Measurements from ENCODE around the gene PCNT.
"Not testable (repeated sequence)": the region's sequence is repeated elsewhere in the genome, so short reads cannot be mapped to it uniquely, and the experiment has no call there.

The PCNT gene

GRCh38 chr21:46431448-46431847 lies 107.5 kb downstream of the PCNT start:
- DNase-seq = no peak

DNA sequence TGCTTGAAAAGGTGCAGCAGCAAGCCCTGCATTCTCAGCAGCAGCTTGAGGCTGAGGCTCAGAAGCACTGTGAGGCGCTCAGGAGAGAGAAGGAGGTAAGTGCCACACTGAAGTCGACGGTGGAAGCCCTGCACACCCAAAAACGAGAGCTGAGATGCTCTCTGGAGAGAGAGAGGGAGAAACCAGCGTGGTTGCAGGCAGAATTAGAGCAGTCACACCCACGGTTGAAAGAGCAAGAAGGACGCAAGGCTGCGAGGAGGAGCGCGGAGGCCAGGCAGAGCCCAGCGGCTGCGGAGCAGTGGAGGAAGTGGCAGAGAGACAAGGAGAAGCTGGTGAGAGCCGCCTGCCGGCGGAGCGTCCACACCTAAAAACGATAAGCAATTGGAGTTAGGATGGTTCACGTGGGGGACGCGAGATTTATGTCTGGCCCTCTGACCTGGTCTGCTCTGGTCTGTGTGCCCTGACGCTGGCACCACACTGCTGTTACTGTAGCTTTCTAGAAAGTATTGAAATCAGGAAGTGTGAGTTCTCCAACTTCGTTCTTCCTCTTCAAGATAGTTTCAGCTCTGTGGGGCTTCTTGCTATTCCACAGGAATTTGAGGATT lies 108.0 kb downstream of the PCNT start:
- DNase-seq = no peak

DNA sequence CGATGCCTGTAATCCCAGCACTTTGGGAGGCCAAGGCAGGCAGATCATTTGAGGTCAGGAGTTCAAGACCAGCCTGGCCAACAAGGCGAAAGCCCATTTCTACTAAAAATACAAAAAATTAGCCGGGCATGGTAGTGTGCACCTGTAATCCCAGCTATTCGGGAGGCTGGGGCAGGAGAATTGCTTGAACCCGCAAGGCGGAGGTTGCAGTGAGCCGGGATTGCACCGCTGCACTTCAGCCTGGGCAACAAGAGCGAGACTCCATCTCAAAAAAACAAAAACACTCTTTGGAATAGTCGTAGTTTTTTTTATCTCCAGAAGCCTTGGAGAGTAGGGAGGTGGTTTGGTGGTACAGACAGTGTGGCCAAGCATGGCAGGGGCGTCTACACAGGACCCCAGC lies 109.2 kb downstream of the PCNT start:
- DNase-seq = not testable (repeated sequence)

DNA sequence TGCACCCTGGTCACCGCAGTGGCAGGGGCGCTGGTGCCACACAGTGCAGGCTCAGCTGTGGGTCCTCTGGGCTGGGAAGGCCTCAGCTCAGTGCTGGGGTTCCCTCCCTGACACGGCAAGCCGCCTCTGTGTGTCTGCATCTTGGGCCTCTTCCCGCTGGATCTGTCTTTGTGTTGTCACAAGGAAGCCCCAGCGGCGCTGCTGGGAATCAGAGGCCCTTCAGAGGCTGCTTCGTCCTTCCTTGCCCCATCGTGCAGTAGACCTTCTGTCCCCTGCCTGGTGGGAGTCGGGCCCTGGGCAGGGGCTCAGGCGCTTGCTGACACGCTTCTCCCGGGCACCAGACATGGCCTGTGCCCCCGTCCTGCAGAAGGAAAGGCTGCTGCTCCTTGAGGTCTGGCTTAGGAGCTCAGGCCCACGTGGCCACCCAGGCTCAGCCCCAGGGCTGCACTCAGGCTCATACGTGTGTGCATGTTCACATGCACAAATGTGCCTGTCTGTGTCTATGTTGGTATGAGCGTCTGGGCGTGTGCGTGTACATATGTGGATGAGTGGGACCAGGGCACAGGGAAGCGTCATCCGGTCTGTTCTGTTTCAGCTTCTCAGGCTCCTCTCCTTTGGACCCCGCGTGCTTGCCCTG lies 110.5 kb downstream of the PCNT start:
- DNase-seq = no peak

- no peak for DNase-seq
These were observed 111.9 kb downstream of the PCNT start for GRCh38 chr21:46435786-46436227.

DNA sequence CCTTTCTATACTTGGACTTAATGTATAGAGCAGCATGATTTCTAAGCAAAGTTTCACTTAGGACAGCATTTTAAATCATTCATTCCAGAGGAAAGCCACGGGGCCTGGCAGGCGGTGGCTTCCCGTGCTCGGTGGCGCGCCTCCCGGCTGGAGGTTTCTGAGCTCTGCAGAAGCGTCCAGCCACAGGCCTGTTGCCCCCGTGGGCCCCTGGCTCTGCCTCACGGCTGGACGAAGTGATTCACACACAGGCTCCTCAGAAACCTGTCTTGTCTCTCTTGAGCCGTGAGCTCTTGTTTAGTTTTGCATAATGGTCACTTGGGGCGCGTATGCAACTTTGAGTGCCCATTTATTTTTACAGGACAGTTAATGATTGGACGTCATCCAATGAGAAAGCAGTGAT lies 112.7 kb downstream of the PCNT start:
- DNase-seq = no peak

- DNase-seq = no peak
These were observed 113.1 kb downstream of the PCNT start for GRCh38 chr21:46437096-46437498.

DNA sequence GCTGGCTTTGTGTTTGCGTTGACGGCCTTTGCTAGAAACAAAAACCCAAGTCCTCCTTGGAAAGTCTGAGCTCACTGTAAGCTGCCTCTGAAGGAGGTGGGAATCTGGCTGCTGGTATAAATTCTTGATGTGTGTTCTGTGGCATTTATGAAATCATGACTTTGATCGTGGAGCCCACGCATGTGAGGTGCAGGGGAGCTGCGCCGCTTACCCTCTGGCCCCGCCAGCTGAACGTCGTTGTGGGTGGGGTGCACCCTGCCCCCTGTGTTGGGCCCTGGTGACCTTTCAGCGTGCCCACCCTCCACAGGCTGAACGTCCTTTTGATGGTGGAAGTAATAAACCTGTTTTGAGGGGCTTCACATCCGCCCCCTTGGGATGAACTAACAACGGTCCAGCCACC lies 113.6 kb downstream of the PCNT start:
- no peak for DNase-seq

GRCh38 chr21:46438241-46438640 lies 114.3 kb downstream of the PCNT start:
- DNase-seq = no peak

DNA sequence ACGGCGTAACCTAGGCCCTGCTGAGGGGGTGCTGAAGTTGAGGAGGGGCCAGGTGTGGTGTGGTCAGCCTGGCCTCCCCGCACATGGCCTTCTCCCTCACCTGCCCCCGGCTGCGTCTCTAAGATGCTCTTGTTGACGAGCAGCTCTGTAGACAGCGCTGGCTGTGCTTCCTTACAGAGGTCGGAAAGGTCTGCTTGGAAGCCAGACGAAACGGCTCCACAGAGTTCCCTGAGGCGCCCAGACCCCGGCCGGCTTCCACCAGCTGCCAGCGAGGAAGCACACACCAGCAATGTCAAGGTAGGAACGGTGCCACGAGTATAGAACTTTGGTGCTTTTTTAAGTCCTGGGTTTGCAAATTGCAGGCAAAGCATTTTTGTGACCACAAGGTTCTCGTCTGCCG lies 116.0 kb downstream of the PCNT start:
- DNase-seq = no peak

DNA sequence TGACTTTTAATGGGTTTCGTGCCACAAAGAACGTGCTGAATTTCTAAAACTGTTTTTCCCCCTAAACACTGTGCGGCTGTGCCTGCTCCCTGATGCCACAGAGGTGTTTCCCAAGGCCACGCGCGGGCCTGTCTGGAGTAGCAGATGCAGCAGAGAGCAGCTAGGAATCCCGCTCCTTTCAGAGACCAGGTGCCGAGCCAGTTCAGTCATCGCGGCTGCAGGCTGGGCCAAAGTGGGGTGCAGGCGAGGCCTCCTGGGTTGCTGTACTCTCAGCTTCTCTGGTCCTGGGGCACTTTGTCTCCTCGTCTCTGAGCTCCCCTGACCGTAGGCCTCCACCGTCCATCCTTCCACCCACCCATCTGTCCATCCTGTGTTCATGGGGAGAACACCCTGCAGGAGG lies 117.4 kb downstream of the PCNT start:
- DNase-seq = no peak

GRCh38 chr21:46441961-46442498 lies 118.1 kb downstream of the PCNT start:
- DNase-seq = no peak

DNA sequence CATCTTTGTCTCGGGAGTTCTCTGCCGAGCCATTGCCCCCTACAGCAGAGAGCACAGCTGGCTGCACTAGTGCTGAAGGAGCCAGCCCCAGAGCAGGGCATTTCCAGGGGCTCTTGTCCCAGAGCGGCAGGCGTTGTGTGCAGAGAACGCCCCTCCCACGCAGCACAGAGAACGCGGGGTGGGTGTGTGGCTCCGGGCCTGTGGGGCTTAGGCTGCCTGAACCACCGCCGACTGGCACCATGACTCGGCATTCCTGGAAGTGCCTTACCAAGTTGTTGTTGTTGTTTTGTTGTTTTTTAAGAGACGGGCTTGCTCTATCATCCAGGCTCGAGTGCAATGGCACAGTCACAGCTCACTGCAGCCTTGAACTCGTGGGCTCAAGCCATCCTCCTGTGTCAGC lies 119.0 kb downstream of the PCNT start:
- DNase-seq = no peak

DNA sequence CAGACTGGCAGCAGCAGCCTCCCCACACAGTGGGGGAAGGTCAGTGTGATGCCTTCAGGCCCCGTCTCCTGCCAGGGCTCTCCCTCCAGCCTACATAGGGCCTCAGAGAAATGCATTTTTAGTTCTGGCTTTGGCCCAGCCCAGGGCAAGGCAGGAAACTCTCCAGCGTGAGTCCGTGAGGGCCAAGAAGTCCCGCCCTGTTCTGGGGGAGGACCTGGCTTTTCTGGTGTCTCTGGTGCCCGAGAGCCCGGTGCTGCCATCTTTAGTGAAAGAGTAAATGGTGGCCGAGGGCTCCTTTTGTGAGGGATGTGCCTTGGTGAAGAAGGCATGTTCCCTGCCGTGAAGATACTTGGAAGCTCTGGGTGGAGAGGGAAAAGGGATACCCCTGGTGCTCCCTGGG lies 120.0 kb downstream of the PCNT start:
- DNase-seq = no peak

- no peak for DNase-seq
These were observed 124.2 kb downstream of the PCNT start for GRCh38 chr21:46448108-46448507.

- DNase-seq = not testable (repeated sequence)
These were observed 124.9 kb downstream of the PCNT start for GRCh38 chr21:46448855-46449254.

DNA sequence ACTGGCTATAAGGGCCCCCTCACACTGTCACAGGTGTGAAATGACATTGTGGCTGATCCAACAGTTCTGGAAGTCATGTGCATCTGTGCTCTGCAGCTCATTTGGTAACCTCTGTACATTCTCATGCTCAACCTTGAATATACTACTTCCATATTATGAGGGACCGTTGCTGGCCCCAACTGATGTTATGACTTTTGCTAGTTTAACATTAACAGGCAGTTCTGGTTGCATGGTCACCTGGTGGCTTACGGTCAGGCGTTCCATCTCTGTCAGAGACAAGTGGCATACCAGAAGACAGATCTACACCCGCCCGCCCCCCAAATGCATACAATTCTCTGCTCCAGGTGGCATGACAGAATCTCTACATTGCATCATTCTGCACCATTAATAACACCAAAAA lies 128.8 kb downstream of the PCNT start:
- DNase-seq = no peak

- no peak for DNase-seq
These were observed 130.2 kb downstream of the PCNT start for GRCh38 chr21:46454142-46454541.

GRCh38 chr21:46454634-46455390 lies 130.9 kb downstream of the PCNT start:
- no peak for DNase-seq

DNA sequence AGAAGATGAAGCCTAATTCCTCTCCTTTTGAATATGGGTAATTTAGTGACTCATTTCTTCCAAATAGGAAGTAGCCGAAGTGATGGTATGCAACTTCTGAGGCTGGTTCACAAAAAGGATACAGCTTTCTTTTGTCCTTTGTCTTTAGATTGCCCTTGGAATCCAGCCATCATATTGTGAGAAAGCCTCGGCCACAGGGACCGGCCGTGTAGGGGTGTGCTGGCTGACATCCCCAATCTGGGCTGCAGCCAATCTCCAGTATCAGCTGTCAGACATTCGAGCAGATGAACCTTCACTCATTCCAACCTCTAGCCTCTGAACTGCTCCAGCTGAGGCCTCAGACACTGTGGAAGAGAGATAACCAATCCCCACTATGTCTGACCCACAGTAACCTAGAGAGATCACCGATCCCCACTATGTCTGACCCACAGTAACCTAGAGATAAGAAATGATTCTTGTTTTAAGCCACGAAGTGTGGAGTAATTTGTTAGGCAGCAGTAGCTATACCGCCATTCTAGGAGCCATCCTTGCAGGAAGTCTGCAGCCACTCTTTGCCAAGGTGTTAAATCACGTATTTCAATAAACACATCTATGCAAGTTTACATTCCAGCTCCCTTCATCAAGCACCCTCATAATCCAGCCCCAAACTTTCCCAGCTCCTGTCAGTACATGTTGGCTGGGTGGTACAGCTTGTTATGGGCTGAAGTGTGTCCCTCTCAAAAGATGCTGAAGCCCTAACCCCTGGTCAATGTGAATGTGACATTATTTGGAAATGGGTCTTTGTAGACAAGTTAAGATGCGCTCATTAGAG lies 131.8 kb downstream of the PCNT start:
- DNase-seq = no peak

DNA sequence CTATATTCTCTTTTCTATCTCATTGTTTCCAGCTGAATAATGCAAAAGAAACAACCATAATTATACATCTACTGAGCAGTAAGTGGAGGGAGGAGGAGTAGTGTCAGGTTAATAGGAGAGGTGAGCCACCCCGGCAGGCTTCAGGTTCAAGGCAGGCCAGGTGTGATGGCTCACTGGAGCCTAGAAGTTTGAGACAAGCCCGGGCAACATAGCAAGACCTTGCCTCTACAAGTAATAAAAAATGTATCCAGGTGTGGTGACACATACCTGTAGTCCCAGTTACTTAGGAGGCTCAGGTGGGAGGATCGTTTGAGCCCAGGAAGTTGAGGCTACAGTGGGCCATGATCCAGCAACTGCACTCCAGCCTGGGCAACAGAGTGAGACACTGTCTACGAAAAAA lies 132.8 kb downstream of the PCNT start:
- no peak for DNase-seq

DNA sequence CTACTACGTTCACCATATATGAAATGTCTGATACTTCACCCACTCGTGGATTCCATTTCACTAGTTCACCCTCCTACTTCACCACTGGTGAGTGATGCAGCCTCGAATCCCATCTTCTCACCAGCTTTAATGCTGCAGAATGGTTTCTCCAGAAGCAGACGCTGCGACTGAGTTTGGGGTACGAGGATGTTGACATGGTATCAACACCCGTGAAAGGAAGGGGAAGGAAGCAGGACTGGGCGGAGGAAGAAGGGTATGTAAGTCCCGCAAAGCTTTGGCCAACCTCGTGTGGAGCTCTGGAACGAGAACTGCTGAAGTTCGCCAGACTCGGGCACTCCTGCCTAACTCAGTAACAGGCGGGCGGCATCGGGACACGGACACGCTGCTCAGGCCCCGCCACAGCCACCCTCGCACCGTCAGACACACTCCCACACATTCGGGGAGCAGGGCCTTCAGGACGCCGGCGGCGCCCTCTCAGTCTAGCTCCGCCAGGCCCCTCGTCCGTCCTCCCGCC lies 133.9 kb downstream of the PCNT start:
- DNase-seq = no peak

Measured in activated CD4-positive, alpha-beta T cell treated with anti-CD3 and anti-CD28 coated beads, Interleukin-2, amount 50 U/mL, for 1 hour (primary cell).